ENCODE measurements around the gene NME1.

- TF ChIP-seq CTCF (IDR thresholded peaks at IDR 0.05) (no peak), POLR2A (IDR thresholded peaks at IDR 0.05) (no peak)
Observed at GRCh38 chr17:51185763-51186332, 32.5 kb downstream of the NME1 start.
